ENCODE measurements around the gene NUAK2. TPM values are rescaled to one million over a fixed set of nuclear protein-coding genes. Genes with fewer than 3 reads are reported as not detected.

NUAK2 gene
- total RNA-seq, 4 donors from 2014 or later = 15.8 to 32.0 (median 21.4) TPM

DNA sequence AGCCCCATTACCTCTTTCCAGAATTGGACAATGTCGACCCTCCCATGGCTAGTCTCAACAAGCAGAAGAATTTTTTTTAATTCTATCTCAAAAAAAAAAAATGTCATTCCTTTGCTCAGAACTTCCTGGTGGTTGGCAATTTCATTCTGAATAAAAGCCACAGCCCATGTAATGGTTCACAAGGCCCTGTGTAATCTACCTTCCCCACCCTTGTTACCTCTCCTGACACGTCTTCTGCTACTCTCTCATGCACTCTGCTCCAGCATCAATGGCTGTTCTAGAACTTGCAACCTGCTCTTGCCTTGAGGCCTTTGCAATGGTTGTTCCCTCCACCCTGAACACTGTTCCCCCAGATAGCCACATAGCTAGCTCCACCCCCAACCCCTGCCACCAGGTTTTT lies 25.4 kb downstream of the NUAK2 start:
- Histone ChIP-seq H3K9me3 (no peaks in the 10 kb centered on the region), H3K4me1 (peaks cover 3 to 52% (median 18%) of the 10 kb centered on the region in 3 donors), H3K36me3 (no peaks in the 10 kb centered on the region), H3K4me3 (no peak overlapping the region), H3K27ac (peak overlapping the region in 2 of 4 donors; percentile 31 to 60), H3K27me3 (no peaks in the 10 kb centered on the region)
- no peak for DNase-seq
- TF ChIP-seq, protein P1, sequence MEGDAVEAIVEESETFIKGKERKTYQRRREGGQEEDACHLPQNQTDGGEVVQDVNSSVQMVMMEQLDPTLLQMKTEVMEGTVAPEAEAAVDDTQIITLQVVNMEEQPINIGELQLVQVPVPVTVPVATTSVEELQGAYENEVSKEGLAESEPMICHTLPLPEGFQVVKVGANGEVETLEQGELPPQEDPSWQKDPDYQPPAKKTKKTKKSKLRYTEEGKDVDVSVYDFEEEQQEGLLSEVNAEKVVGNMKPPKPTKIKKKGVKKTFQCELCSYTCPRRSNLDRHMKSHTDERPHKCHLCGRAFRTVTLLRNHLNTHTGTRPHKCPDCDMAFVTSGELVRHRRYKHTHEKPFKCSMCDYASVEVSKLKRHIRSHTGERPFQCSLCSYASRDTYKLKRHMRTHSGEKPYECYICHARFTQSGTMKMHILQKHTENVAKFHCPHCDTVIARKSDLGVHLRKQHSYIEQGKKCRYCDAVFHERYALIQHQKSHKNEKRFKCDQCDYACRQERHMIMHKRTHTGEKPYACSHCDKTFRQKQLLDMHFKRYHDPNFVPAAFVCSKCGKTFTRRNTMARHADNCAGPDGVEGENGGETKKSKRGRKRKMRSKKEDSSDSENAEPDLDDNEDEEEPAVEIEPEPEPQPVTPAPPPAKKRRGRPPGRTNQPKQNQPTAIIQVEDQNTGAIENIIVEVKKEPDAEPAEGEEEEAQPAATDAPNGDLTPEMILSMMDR (IDR thresholded peaks at IDR 0.05) = no peak
- TF ChIP-seq POLR2A (IDR thresholded peaks at IDR 0.05) = no peak
- intact Hi-C loops (cut with DNase I) = no loop called here
- WGBS, 2 donors = 44 to 55% methylated on average over 2 of the region's 2 CpGs

DNA sequence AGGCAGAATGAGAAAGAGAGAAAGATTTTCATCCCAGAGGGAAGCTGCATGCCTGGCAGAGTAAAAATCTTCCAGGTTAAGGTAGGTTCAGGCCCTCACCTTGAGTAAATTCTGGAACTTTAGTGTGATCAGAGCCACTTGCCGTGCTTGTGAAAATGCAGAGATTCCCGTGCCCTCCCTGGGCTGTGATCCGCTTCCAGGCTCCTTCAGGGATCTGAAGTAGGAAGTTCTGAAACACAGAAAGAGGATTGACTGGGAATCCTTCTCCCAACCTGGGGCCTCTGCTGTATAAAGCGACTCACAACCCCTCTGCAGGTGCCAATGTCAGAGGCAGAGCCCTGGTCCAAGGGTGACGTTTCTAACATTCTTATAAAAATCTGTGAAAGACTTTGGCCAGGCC lies 26.6 kb downstream of the NUAK2 start:
- Histone ChIP-seq H3K27ac (peak overlapping the region in 3 of 4 donors; percentile 39 to 76 (median 48)), H3K4me3 (no peak overlapping the region), H3K27me3 (no peaks in the 10 kb centered on the region), H3K9me3 (no peaks in the 10 kb centered on the region), H3K36me3 (no peaks in the 10 kb centered on the region), H3K4me1 (peaks cover 0 to 49% (median 14%) of the 10 kb centered on the region in 3 donors)
- DNase-seq = no peak
- intact Hi-C loops (cut with DNase I) = no loop called here
- 74 to 77% methylated on average over 4 to 5 of the region's 5 CpGs for WGBS, 2 donors
- TF ChIP-seq, protein P1 (IDR thresholded peaks at IDR 0.05) = no peak
- TF ChIP-seq POLR2A (IDR thresholded peaks at IDR 0.05) = no peak

DNA sequence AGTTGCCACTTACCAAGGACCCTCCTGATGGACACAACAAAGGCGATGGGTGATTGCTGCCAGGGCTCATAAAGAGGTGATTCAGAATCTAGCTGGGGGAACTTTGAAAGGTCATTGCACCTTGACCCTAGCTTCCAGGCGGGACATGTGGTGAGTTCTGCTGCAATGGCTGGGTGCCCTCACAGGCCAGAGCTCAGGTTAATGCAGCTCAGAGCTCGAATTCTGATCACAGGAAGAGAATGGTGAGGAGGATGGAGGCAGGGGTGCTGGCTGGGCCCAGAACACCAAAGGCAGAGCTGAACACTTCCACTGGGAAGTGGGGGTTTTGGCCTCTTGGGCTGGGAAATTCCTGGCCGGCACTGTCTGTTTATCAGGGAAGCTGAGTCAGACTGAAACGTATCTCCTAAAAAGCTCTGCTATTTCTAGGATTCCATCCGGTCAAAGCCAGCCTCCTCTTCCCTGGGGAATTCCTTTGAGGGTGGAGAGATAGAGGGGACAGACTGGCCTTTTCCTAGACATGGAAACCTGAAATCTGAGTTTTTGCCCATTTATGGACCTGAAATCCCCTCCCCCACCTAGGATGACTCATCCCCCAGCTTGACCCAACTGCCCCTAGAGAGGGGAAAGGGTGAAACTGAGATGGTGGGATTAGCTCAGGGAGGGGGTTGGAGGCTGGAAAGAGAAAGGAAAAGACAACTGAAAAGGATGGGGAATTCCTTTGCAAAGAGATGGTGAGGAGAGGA lies 27.2 kb downstream of the NUAK2 start:
- no peak for DNase-seq
- 40 to 43% methylated on average over 4 to 6 of the region's 6 CpGs for WGBS, 2 donors
- Histone ChIP-seq H3K4me1 (peaks cover 0 to 49% (median 14%) of the 10 kb centered on the region in 3 donors), H3K27ac (peak overlapping the region; percentile 16 to 76 (median 62)), H3K36me3 (no peaks in the 10 kb centered on the region), H3K27me3 (no peaks in the 10 kb centered on the region), H3K9me3 (no peaks in the 10 kb centered on the region), H3K4me3 (no peak overlapping the region)
- intact Hi-C loops (cut with DNase I) = no loop called here
- TF ChIP-seq POLR2A (IDR thresholded peaks at IDR 0.05) = no peak
- TF ChIP-seq, protein P1 (IDR thresholded peaks at IDR 0.05) = no peak

DNA sequence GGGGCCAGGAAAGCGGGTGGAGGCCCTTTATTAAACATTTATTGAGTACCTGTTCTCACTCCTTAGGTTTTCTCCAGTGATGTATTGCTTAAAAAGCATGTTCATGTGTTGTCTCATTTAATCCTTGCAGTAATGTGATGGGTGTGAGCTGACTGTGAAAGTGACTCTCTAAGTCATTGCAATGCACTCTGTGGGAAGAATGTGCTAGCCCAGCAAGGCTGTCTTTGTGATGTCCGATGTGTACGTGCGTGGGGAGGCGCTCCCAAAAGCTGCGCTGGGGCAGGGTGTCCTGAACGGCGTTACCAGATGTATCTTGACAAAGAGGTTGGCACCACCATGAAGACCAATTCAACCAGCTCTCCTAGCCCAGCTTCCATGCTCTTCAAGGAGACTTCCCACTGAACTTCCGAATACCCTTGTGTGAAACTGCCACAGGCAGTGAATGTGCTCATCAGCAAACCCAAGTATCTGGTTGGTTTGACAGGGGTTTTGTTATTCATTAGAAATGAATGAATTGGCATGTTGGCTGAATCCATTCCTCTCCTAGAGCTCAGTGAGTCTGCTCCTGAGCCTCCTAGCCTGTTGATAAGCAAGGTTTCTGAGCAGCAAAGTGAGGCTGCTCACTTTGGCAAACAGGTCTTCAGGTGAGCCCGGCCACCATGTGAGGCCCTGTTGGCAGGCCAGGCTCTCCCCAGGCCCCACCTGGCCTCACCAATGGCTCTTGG lies 28.0 kb downstream of the NUAK2 start:
- Histone ChIP-seq H3K36me3 (no peaks in the 10 kb centered on the region), H3K9me3 (no peaks in the 10 kb centered on the region), H3K4me1 (peaks cover 0 to 55% (median 14%) of the 10 kb centered on the region in 3 donors), H3K27ac (peak overlapping the region; percentile 16 to 76 (median 62)), H3K27me3 (no peaks in the 10 kb centered on the region), H3K4me3 (no peak overlapping the region)
- WGBS, 2 donors = 87 to 93% methylated on average over 2 to 7 of the region's 10 CpGs
- TF ChIP-seq, protein P1 (IDR thresholded peaks at IDR 0.05) = no peak
- TF ChIP-seq POLR2A (IDR thresholded peaks at IDR 0.05) = no peak
- no peak for DNase-seq
- intact Hi-C loops (cut with DNase I) = no loop called here

DNA sequence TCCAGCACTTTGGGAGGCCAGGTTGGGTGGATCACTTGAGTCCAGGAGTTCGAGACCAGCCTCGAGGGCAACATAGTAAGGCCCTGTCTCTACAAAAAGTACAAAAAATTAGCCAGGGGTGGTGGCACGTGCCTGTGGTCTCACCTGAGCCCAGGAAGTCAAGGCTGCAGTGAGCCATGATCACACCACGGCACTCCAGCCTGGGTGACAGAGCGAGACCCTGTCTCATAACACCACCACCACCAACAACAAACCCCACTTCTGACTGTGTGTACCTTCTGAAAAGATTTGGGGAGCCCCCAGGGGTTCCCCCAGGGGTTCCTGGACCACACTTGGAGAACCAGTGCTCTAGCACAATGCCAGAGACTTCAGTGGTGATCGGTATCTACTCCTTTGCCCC lies 29.9 kb downstream of the NUAK2 start:
- intact Hi-C loops (cut with DNase I) = no loop called here
- WGBS, 2 donors = 79 to 84% methylated on average over 4 to 6 of the region's 6 CpGs
- H3K4me3 ChIP-seq = no peak overlapping the region
- H3K27ac ChIP-seq = peak overlapping the region in 1 of 4 donors; percentile 76
- no peak for DNase-seq
- no peaks in the 10 kb centered on the region for H3K36me3 ChIP-seq
- TF ChIP-seq, protein P1 (IDR thresholded peaks at IDR 0.05) = no peak
- no peak for TF ChIP-seq POLR2A (IDR thresholded peaks at IDR 0.05)
- peaks cover 14 to 72% (median 26%) of the 10 kb centered on the region in 3 donors for H3K4me1 ChIP-seq
- H3K27me3 ChIP-seq = no peaks in the 10 kb centered on the region
- H3K9me3 ChIP-seq = no peaks in the 10 kb centered on the region
